Head of caudate nucleus (tissue), 42 donors: ENCODE data around the gene GPR180.

Source experiments
- DNase-seq, 42 donors: peaks; one replicate each; pipeline versions ENCODE4 v3.0.0 to v3.0.0-alpha.2; 2020 to 2021; ENCODE audit warnings: mixed read lengths in 7 of 42
- intact Hi-C: fragments of 100-400 bp; cut with DNase I; formaldehyde crosslinking; loops from one replicate; pipeline ENCODE4 v1.15.0; 2022

The GPR180 gene

GRCh38 chr13:94595001-94595949, 6.4 kb upstream of the GPR180 start:
- peak in 3 of 42 donors; percentile 21 to 52 (median 34) for DNase-seq
- intact Hi-C loops = no loop called here

GRCh38 chr13:94595950-94596574, 5.6 kb upstream of the GPR180 start, which contains the start of gene TGDS:
TGDS (minus strand) TSS chr13:94596152; CDS start chr13:94596136, 16 bp downstream.
- intact Hi-C loops = no loop called here
- peak; percentile 79 to 94 (median 86) for DNase-seq

DNA sequence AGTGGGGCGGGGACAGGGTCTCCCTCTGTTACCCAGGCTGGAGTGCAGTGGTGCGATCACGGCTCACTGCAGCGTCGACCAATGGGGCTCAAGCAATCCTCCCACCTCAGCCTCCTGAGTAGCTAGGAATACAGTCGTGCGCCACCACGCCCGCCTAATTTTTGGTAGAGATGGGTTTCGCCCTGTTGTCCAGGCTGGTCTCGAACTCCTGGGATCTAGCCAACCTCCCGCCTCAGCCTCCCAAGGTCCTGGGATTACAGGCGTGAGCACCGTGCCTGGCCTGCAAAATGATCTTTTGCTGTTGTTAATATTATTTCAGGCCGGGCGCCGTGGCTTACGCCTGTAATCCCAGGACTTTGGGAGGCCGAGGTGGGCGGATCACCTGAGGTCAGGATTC, 5.1 kb upstream of the GPR180 start:
- intact Hi-C loops = no loop called here

DNA sequence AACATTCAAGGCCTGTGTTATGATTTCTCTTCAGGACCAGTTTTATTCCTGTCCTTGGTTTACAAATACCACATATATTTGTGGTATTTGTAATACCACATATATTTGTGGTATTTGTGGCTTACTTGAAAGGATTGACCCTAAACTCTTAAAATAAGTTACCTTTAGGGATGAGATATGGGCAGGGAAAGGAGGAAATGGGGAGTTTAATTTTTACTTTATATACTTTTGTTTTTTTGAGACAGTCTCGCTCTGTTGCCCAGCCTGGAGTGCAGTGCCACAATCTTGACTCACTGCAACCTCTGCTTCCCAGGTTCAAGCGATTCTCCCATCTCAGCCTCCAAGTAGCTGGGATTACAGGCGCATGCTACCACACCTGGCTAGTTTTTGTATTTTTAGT, 3.4 kb upstream of the GPR180 start:
- intact Hi-C loops = no loop called here
- DNase-seq = no peak

More for the DNA sequence above, 5.1 kb upstream of the GPR180 start:
- peak in 5 of 42 donors; percentile 18 to 40 (median 24) for DNase-seq

DNA sequence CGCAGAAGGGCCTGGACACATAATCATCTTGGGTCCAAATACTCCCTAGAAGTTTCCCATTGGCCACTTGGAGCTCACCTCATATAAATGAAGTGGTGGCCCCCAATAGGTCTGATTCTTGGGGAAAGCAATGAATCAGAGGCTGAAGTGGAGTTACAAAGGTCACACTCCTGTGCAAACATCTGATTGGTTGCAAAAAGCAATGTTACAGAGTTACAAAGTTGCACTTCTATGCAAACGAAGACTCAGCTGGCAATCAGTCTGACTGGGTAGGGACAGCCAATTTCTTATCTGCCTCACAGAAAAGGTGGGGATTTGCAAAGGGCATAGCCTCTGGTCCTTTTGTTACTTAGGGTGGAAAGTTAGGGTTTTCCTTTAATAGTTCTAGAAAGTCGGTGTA, 1.8 kb upstream of the GPR180 start:
- no peak for DNase-seq
- intact Hi-C loops = loop anchor here (2.0 kb wide), 1 partner anchor 49 kb away; no protein-coding TSS in a partner anchor

GRCh38 chr13:94602467-94602866, 810 bp downstream of the GPR180 start:
- intact Hi-C loops = no loop called here
- DNase-seq = no peak

DNA sequence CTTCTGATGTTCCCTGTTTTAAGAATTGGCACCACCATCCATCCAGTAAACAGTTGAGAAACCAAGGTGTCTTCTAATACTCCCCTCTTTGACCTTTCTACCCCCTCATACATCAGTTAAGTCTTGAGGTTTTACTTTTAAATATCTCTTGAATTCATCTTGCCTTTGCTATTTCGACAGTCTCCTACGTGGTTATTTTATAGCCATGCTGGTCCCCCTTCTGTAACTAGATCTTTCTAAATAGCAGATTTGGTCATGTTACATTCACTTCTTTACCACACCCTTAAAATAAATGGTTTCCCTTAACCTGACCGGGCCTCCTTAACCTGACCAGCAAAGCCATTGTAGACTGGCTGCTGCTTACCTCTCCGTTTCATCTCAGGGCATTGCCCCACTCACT, 5.4 kb downstream of the GPR180 start:
- DNase-seq = no peak
- intact Hi-C loops = no loop called here

- intact Hi-C loops = no loop called here
- DNase-seq = no peak
These were observed 6.3 kb downstream of the GPR180 start for GRCh38 chr13:94607939-94608338.

DNA sequence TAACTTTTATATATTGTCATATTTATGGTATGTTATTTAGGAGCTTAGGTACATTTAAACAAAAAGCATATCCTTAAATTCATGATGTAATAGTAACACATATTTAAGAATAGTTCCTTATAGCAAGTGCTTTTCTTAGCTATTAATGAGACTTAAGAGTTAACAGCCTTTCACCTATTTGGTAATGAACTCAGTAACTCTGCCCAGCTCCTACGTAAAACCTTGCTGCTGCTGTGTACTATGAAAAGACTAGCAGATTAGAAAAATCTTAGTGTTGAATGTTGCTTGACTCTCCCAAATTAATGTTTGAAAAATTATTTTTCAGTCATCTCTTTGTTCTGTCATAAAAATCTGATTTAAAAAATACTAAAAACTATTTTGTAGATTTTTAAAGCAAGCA, 6.9 kb downstream of the GPR180 start:
- intact Hi-C loops = no loop called here
- peak in 1 of 42 donors; percentile 30 for DNase-seq

DNA sequence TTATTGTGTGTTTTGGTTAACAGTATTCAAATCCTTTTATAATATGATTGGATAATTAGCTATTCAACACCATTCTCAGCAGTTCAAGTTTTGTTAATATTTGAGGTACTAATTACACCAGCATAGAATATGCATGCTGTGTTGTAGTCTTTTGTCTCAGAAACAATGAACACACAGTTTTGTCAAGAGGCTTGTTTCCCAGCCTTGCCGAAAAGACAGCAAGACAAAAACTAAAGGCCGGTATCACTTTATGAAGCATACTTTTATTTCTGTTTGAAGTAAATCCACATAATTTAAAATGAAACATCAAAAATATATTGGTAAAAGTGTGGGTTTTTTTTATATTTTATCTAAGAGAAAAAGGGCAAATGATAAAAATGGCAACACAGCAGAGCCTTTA, 7.5 kb downstream of the GPR180 start:
- DNase-seq = peak in 1 of 42 donors; percentile 40
- intact Hi-C loops = no loop called here

- intact Hi-C loops = no loop called here
- DNase-seq = no peak
These were observed 8.8 kb downstream of the GPR180 start for GRCh38 chr13:94610475-94610874.

GRCh38 chr13:94612050-94612449, 10.4 kb downstream of the GPR180 start:
- intact Hi-C loops = no loop called here
- DNase-seq = no peak

DNA sequence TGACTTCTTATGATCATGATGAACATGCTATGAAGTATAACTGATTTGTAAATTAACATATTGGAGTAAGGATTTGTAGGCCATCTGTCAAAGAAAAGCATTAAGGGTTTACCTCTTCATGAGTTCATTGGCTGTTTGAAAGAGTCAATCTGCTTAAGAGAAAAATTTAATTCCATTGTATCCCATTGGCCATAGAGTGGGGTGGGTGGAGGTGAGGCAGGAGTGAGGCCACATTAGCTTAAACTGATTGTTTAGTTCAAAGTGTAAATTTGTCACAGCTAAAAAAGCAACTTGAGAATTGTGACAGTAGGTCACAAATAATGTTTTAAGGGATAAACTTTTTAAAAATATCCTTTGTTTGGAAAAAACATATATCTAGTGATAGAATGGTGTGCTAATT, 11.4 kb downstream of the GPR180 start:
- DNase-seq = no peak
- intact Hi-C loops = no loop called here

DNA sequence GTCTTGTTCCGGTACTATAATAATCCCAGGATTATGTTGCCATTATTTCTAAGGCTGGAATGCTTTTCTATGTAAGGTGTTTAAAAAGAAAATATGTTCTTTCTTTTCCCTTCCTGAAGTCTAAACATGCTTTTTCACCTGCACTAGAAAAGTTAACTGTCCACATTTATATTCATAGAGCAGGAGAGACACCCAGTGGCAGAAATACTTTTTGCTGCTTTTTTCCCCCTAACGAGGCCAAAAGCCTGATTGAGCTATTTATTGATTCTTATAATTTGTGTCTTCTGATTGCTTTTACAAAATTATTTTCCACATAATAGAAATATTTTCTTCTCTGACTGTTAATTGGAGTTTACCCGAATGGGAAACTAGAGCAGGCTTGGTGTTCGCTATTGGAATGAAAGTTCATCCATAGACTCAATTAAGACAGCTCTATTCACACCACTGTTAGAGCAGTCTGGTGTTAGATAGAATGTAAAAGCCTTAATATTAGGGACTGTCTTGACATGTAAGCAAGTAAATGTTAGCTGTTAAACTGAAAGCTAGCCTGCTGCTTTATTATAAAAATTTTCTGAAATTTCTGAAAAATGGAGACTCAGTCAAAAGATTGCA, 15.8 kb downstream of the GPR180 start:
- DNase-seq = peak in 16 of 42 donors; percentile 20 to 75 (median 40)
- intact Hi-C loops = loop anchor here (2.0 kb wide), 1 partner anchor 181 kb away; no protein-coding TSS in a partner anchor

DNA sequence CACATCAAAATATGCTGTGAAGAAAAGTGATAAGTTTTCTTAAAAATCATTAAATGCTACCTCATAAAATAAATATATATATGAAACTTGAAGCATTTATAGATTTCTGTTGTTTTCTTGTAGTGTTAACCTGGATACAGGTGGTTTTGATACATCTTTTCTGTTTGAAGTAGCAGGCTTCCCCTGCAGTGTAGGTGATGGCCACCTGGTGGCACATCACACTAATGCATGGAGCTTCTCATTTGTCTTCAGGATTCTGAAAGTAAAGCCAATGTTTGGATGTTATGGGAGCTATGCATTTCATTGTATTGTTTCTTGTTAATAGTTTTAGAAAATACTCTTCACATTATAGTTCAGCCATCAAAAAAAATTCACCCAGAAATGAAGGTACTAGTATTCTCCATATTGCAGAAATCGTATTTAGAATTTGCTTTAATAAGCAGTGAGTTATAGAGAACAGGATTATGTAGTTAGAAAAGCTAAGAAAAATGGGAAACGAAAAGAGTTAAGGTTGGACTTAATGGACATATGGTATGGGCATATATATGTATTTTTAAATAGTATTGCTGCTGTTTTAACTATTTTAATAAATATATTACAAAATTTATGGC, 18.7 kb downstream of the GPR180 start:
- DNase-seq = peak in 20 of 42 donors; percentile 10 to 61 (median 44)
- intact Hi-C loops = no loop called here

GRCh38 chr13:94622344-94622743, 20.7 kb downstream of the GPR180 start:
- DNase-seq = no peak
- intact Hi-C loops = no loop called here

DNA sequence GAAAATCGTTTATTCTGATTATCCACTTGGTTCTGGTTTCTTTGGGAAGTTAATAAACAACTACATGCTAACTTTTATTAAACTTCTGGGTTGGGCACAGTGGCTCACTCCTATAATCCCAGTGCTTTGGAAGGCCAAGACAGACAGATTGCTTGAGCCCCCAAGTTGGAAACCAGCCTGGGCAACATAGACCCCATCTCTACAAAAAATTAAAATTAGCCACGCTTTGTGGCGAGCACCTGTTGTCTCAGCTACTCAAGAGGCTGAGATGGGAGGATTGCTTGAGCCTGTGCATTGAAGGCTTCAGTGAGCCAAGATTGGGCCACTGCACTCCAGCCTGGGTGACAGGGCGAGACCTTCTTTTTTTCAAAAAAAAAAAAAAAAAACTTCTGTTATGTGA, 21.7 kb downstream of the GPR180 start:
- no peak for DNase-seq
- intact Hi-C loops = no loop called here

- intact Hi-C loops = no loop called here
- no peak for DNase-seq
These were observed 29.2 kb downstream of the GPR180 start for GRCh38 chr13:94630858-94631257.

- intact Hi-C loops = no loop called here
- no peak for DNase-seq
These were observed 30.7 kb downstream of the GPR180 start for GRCh38 chr13:94632226-94632980.
